Measurements from ENCODE around the gene AP1AR.
"Not testable (repeated sequence)": the region's sequence is repeated elsewhere in the genome, so short reads cannot be mapped to it uniquely, and the experiment has no call there.

The AP1AR gene

DNA sequence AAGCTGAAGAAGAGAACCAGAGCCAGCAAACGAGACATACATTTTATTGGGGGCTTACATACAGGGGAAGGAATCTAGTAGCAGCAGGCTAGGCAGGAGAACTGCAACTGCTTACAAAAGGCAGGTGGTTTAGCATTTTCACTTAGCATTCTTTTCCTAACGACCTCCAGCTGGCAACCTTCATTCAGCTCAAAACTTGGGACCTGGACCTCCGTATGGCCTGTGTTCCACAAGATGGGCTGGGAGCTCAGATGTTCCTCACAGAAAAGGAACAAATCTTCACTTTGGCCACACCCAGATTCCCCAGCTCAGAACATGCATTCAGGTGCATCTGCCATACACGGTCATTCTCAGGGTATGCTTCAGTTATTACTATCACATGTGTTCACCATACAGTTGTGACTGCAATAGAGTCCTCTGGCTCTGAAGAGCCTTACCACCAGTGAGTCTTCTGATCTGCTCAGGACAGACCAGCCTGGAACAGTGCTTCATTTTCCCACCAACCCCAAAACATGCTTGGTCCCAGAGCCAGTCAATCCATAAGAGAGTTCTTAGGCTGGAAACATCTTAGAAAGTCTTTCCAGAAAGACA is 29.6 kb upstream of the AP1AR start:
- no peaks in the 10 kb centered on the region for H3K27me3 ChIP-seq (ENCODE audit: insufficient read depth, low read depth, severe bottlenecking)
- no peaks in the 10 kb centered on the region for H3K9me3 ChIP-seq (ENCODE audit: severe bottlenecking)
- TF ChIP-seq CTCF (IDR thresholded peaks at IDR 0.05; ENCODE audit: low read depth, low read length) = no peak
- no peaks in the 10 kb centered on the region for H3K36me3 ChIP-seq
- no peak overlapping the region for H3K4me3 ChIP-seq (ENCODE audit: low read depth, low read length)
- no peak overlapping the region for H3K27ac ChIP-seq
- no peak for DNase-seq

GRCh38 chr4:112203593-112203992 is 28.0 kb upstream of the AP1AR start:
- TF ChIP-seq CTCF (IDR thresholded peaks at IDR 0.05; ENCODE audit: low read depth, low read length) = no peak
- Histone ChIP-seq H3K9me3 (ENCODE audit: severe bottlenecking) (no peaks in the 10 kb centered on the region), H3K36me3 (no peaks in the 10 kb centered on the region), H3K4me3 (ENCODE audit: low read depth, low read length) (no peak overlapping the region), H3K27me3 (ENCODE audit: insufficient read depth, low read depth, severe bottlenecking) (no peaks in the 10 kb centered on the region), H3K27ac (no peak overlapping the region)
- no peak for DNase-seq

- no peaks in the 10 kb centered on the region for H3K27me3 ChIP-seq (ENCODE audit: insufficient read depth, low read depth, severe bottlenecking)
- no peaks in the 10 kb centered on the region for H3K36me3 ChIP-seq
- no peak overlapping the region for H3K27ac ChIP-seq
- no peak for TF ChIP-seq CTCF (IDR thresholded peaks at IDR 0.05; ENCODE audit: low read depth, low read length)
- H3K4me3 ChIP-seq (ENCODE audit: low read depth, low read length) = no peak overlapping the region
- no peaks in the 10 kb centered on the region for H3K9me3 ChIP-seq (ENCODE audit: severe bottlenecking)
- DNase-seq = no peak
Observed at GRCh38 chr4:112206431-112206830, 25.2 kb upstream of the AP1AR start.

GRCh38 chr4:112208137-112209095 is 23.2 kb upstream of the AP1AR start:
- not testable (repeated sequence) for H3K27me3 ChIP-seq (ENCODE audit: insufficient read depth, low read depth, severe bottlenecking); H3K4me3 ChIP-seq (ENCODE audit: low read depth, low read length); DNase-seq; H3K36me3 ChIP-seq; H3K9me3 ChIP-seq (ENCODE audit: severe bottlenecking); H3K27ac ChIP-seq

- H3K27ac ChIP-seq = no peak overlapping the region
- H3K9me3 ChIP-seq (ENCODE audit: severe bottlenecking) = peaks cover 2% of the 10 kb centered on the region
- no peak for TF ChIP-seq CTCF (IDR thresholded peaks at IDR 0.05; ENCODE audit: low read depth, low read length)
- no peaks in the 10 kb centered on the region for H3K36me3 ChIP-seq
- no peak for DNase-seq
- H3K4me3 ChIP-seq (ENCODE audit: low read depth, low read length) = no peak overlapping the region
- no peaks in the 10 kb centered on the region for H3K27me3 ChIP-seq (ENCODE audit: insufficient read depth, low read depth, severe bottlenecking)
Observed at GRCh38 chr4:112210777-112211176, 20.8 kb upstream of the AP1AR start.

- no peak for DNase-seq
- Histone ChIP-seq H3K36me3 (no peaks in the 10 kb centered on the region), H3K4me3 (ENCODE audit: low read depth, low read length) (no peak overlapping the region), H3K27me3 (ENCODE audit: insufficient read depth, low read depth, severe bottlenecking) (no peaks in the 10 kb centered on the region), H3K27ac (no peak overlapping the region), H3K9me3 (ENCODE audit: severe bottlenecking) (peaks cover 2% of the 10 kb centered on the region)
- no peak for TF ChIP-seq CTCF (IDR thresholded peaks at IDR 0.05; ENCODE audit: low read depth, low read length)
Observed at GRCh38 chr4:112213091-112213490, 18.5 kb upstream of the AP1AR start.

Measured in WERI-Rb-1 (cell line).